GM19043 (cell line): ENCODE data around the gene IRAK1.
A peak's percentile ranks its signal among the peaks of the same experiment; 100 is the strongest.

Experiments used
- ATAC-seq: cut with Tn5 transposase; IDR thresholded peaks from one replicate; pipeline ENCODE4 v1.9.1; 2021; ENCODE audit warnings: low read depth; ENCODE audit not compliant: unreplicated experiment

Gene IRAK1

GRCh38 chrX:154019633-154020528 is at the start of gene IRAK1:
IRAK1 (minus strand) TSS chrX:154019902; CDS start chrX:154019812, 90 bp downstream.
- ATAC-seq, result peak; percentile 67

DNA sequence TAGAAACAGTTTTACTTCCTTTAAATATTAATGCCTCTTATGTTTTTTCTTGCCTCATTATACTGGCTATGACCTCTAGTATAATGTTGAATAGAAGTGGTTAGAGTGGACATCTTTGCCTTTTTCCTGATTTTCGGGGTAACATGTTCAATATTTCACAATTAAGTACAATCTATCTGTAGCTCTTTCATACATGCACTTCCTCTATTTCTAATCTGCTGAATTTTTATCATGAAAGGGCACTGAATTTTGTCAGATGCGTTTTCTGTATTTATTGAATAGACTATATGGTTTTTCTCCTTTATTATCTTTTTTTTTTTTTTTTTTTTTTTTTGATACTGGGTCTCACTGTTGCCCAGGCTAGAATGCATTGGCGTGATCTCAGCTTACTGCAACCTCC is 48.9 kb upstream of the IRAK1 start:
- ATAC-seq, result no peak

- no peak for ATAC-seq
Measured at GRCh38 chrX:154064637-154065435, 45.1 kb upstream of the IRAK1 start.

DNA sequence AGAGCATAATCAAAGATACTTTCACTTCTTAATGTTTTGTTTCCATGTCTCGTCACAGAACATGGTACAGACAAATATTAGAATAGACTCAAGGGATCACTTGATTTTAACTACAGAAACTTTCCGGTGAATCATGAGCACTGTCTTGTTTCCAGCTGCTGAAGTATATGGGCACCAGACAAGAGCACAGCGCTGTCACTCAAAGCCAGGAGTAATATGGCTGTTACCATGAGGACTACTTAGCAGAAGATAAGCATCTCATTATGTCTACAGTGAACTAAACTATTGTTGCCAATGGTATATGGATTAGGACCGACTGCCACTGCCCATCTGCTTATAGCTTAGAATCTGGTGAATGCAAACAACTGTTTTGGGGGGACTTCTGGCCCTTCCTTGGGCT is 43.5 kb upstream of the IRAK1 start:
- ATAC-seq, result no peak

DNA sequence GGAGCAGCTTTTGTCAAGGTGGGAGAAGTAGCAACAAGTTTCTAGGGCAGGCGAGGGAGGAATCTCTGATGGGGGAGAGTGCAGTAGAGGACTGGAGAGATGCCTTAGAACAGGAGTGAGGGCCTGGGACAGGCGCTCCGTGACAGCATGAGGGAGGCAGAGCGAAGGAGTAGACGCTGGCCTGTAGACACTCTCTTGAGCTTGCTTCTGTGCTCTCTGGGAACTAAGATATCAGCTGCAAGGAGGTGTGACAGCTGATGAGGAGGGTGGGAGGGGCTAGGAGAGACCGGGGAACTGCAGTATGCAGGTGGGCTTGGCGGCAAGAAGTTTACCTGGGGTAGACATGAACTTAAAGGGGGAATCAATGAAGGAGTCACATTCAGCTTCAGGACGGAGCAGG is 42.1 kb upstream of the IRAK1 start:
- ATAC-seq, result no peak

GRCh38 chrX:154059729-154060245 is 40.1 kb upstream of the IRAK1 start:
- no peak for ATAC-seq

DNA sequence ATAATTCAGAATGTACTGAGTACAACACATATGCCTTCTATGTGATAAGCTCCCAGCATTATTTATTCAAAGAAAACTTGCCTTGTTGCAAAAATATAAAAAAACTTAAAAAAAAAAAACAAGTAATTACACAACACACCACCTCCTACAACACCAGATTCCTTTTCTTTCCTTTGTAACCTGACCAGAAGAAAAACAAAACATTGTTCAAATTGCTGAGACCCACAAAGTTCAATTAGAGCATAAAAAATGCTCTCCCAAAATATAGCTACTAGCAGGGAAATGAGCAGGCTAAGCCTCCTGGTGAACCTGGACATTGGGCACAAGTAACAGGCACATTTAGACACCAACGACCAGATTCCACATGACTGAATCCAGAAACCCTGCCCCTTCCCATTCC is 39.5 kb upstream of the IRAK1 start:
- no peak for ATAC-seq

DNA sequence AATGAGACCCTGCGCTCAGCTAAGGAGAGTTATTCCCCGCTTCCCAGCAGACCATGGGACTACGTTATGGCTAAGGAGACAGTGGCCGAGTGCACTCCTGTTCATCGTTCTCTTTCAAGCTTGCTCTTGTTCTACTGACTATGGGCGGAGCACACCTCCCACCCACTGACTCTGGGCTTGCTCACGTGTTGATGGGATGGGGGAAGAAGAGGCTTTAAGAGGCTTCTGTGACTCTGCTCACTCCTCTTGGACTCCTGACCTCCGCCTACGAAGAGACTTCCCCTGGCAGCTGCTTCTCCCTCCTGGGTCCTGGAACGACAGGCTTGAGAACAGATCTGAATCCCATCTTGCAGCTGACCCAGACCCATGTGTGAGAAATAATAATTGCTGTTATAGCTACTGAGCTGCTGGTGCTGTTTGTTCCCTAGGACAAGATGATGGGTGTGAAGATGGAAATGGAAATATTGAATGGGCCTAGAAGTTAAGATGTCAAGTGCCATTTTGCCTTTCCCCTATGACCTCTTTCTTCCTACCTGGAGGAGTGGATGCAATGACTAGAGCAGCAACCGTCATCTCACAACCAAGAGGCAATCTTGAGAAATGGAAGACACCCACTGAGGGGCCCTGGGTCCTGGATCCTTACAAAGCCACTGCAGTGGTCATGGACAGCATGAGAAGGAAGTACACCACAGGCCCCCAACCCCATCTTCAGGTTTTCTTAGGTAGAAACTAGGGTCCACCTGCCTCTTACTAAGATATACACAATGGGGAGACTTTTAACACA is 38.7 kb upstream of the IRAK1 start:
- no peak for ATAC-seq

- ATAC-seq, result no peak
Measured at GRCh38 chrX:154057791-154058190, 38.1 kb upstream of the IRAK1 start.

DNA sequence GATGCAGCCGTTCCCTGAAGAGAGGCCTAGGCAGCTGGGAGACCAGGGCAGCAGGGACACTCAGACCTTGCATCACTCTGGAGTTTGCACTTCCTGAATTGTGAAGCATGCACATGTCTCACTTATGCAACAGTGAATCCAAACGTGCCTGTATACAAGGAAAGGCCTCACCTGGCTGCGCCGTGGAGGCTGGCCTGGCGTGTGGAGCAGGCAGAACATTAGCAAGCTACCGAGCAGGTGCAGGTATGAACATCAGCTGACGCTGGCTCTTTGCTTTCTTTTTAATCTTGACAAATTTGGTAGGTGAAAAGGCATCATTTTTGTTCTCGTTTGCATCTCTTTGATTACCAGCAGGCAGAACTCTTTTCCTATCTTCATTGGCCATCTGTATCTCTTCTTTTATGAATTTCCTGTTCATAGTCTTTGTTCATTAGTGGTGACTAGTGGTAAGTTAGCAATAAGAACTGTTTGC is 37.1 kb upstream of the IRAK1 start:
- no peak for ATAC-seq

DNA sequence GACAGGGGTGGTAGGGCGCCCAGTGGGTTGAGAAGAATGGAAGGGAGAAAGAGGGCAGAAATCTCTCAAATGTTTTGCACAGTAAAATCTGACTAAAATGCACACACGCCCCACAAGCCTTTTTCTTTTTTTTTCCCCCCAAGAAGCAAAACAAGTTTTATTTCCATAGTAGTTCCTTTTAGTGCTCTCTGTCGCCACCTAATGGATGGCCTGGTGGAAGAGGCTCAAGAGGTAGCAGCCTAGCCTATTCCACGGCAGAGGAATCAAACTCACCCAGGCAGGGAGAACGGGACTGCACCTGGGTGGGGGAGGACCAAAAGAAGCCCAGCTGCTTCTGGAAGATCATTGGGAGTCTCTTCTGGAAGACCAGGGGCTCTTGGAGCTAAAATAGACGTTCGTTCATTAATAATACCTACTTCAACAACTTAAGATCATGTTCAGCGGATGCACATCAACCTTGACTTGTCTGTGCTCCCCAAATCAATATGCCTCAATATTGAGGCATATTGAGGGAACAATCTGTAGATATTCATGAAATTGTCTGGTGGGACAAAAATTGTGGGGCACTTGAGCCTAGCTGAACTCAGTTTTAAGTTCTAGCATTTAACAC is 31.6 kb upstream of the IRAK1 start:
- ATAC-seq, result no peak

DNA sequence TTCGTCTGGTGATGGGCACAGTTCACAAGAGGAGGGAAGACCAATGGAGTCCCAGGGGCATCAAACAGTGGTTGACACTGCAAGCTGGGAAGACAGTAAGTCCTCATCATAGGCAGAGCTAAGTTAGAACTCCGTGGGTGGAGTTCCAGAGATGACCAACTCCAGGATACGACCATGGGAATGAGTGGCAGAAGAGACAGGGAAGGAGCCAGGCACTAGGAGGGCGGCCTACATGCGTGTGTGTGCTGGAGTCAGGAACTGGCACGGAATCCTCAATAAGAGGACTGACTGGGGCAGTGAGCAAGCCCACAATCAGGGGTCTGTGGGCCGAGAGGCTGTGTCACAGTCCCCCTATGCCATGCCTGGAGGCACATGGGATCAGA is 30.4 kb upstream of the IRAK1 start:
- no peak for ATAC-seq

DNA sequence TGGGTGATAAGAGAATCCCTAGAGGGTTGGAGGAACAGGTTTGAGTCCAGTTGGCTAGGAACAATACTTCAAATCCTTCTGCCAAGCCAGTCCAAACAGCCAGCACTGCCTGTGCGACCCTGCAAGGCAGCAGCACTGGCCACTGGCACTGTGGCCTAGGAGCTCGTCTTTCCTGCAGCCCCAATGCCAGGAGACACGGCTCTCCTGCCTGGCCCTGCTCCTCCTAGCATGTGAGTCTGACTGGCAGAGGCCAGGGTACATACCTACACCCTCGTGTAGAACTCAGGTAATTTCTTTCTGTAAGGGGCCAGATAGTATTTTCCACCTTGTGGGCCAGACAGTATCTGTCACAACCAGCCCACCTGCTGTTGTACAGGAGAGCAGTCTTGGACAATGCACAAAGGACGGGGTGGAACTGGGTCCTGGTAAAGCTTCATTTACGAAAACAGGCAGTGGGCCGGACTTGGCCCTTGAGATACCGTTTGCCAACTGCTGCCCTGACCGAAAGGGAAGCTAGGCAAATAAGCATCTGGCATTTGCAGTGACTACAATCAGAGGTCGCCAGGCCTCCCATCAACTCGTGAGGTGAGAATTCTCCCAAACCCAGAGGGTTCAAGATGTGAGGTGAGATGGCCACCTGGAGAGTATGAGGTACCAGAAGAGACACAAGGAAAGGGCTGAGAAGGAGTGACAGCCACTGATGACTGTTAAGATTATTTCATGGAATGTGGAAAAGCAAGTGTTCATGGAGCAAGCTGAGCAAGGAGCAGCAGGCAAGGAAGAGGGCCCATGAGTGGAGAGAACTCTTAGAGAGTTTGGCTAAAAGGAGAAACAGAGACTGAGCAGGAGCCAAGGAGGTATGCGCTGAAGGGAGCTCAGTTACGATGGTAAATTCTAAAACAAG is 29.8 kb upstream of the IRAK1 start:
- no peak for ATAC-seq

GRCh38 chrX:154048398-154048797 is 28.7 kb upstream of the IRAK1 start:
- ATAC-seq, result no peak

GRCh38 chrX:154046940-154047610 is 27.4 kb upstream of the IRAK1 start:
- no peak for ATAC-seq

GRCh38 chrX:154046031-154046781 is 26.5 kb upstream of the IRAK1 start:
- no peak for ATAC-seq

DNA sequence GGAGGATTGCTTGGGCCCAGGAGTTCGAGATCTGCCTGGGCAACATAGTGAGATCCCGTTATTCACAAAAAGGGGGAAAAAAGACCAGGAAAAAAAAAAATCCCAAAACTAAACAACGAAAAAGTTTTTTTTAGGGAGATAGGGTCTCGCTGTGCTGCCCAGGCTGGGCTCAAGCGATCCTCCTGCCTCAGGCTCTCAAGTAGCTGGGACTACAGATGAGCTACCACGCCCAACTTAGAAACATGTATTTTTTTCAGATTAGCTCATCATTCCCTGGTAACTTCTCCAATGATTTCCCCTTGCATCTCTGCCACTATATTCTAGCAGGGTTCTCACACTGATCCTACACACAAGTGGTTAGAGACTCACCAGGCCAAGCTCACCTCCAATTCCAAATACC is 24.4 kb upstream of the IRAK1 start:
- no peak for ATAC-seq
